Stimulated activated CD4-positive, alpha-beta T cell treated with anti-CD3 and anti-CD28 coated beads, Interleukin-1b, Interleukin-23, amount 100 ng/mL, for 1 hour (primary cell): ENCODE data around the gene TNFSF15.

ENCODE experiments used
- DNase-seq, 2 donors: peaks; one replicate each; pipeline ENCODE4 v3.0.0-alpha.2; 2020; ENCODE audit warnings: low read depth in 2 of 2

TNFSF15 gene

GRCh38 chr9:114825126-114825795, 19.4 kb upstream of the TNFSF15 start:
- no peak for DNase-seq

DNA sequence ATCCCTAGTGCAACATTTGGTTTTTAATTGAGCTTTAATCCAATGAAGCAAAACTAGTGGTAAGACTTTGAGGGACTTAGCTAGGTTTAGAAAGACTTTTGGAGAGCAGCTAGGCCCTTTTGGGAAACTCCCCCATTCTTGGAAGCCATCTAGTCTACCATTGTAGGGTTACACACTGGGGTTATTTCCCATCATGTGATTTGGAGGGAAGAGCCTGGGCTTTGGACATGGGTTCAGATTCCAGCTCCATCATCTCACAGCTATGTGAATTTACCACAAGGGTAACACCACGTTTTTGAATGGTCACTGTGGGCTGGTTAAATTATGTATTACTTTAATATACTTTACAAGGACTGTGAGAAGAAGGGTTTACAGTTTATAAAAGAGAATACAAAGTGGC, 18.3 kb upstream of the TNFSF15 start:
- DNase-seq = no peak

GRCh38 chr9:114823441-114823840, 17.6 kb upstream of the TNFSF15 start:
- no peak for DNase-seq

- DNase-seq = no peak
Observed at GRCh38 chr9:114822708-114823107, 16.9 kb upstream of the TNFSF15 start.

DNA sequence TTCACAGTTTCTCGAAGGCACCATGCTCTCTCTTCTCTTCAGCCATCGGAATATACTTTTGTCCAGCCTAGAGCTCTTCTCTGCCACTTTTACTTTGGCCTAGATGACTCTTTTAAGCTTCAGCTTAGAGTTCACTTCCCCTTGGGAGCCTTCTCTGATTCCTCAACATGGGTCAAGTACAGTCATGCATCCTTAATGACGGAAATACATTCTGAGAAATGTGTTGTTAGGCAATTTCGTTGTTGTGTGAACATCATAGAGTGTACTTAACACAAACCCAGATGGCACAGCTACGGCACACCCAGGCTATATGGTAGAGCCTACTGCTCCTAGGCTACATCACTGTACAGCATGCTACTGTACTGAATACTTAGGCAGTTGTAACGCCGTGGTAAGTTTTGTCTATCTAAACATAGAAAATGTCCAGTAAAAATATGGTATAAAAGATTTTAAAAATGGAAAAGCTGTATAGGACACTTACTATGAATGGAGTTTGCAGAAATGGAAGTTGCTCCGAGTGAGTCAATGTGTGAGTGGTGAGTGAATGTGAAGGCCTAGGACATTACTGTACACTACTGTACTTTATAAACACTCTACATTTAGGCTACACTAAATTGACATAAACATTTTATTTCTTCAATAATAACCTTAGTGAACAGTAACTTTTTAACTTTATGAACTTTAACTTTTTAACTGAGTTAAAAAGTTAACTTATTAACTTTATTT, 15.1 kb upstream of the TNFSF15 start:
- no peak for DNase-seq

DNA sequence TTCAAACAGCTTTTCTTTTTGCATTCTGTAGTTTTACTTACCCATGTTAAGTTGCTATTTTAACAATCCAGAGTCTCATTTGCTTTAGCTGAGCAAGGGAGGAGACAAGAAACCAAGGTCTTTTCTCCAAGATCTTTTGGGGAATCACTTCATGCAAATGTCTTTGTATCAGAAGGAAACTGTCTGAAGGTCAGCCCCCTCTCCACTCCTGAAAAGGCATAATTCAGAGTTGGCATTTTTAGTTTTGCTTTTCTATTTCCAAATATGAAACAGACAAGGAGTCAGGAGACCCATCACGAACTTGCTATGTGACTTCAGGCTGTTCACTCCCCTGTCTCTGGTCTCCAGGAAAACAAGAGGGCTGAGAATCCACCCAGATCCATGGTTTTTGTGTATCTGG, 12.3 kb upstream of the TNFSF15 start:
- no peak for DNase-seq

- no peak for DNase-seq
Observed at GRCh38 chr9:114813717-114814418, 8.0 kb upstream of the TNFSF15 start.

DNA sequence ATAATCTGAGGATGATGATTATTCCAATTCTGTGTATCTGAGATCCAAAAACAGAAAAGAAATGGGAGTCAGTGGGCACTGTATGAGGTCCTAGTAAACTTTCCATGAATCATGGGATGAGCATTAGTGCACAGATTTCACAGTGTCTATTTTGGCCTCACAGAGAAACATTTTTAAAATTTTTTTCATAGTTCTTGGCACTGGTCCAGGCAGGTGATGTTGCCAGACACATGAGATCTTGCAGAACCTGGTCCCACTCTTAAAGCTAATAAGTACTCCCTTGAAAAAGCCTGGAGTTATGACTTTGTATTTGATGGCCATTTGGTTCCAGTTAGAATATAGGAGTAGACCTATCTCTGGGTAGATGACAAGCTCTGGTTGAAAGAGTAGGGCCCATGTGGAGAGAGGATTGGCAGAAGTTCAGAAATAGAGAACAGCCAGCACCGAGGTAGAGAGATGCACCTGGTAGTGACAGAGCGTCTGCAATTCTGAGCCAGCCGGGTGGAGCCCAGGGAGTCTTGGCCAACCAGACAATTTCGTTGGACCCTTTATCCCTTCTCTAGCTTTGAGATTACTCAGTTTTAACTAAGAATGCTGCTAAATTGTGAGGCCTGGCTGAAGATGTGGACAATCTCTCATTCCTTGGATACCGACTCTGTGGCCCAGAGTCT, 6.3 kb upstream of the TNFSF15 start:
- no peak for DNase-seq

- DNase-seq = no peak
Observed at GRCh38 chr9:114811301-114811700, 5.5 kb upstream of the TNFSF15 start.

GRCh38 chr9:114810614-114811013, 4.8 kb upstream of the TNFSF15 start:
- no peak for DNase-seq

- no peak for DNase-seq
Observed at GRCh38 chr9:114806526-114806900, 674 bp upstream of the TNFSF15 start.

DNA sequence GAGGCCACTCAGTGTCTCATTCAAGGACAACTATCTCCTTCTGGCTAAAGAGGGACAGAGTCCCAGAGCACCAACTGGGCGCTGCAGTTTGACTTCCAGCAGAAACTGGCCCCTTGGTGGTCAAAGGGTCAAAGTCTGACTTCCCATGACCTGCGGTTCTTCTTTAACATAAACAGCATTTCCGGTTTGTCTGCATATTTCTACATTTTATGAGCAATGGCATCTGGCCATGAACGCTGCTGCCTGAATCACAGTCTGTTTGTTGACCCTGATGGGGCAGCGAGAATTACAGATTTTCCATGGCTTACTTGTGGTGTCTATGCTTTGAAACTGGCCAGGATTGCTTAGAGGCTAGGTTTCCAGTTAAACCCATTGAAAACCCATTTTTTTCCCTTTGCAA, 1.3 kb downstream of the TNFSF15 start:
- no peak for DNase-seq

GRCh38 chr9:114803479-114804265, 2.2 kb downstream of the TNFSF15 start:
- DNase-seq = no peak

DNA sequence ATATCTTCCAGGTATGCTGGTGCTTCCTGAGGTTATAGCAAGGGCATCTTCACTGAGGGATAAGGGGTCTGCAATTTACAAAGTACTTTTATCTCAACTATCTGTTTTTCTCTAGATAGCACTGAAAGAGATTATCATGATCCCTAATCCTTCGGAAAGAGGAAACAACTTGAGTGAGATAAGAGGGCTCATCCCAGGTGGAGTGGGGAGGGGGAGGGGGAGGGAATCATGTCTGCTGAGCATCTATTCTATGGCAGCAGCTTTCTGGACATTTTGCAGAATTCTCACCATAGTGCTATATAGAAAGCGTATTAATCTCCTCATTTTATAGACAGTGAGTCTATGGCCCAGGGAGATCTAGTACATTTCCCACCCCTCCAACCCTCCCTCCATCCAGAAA, 5.9 kb downstream of the TNFSF15 start:
- DNase-seq = no peak

DNA sequence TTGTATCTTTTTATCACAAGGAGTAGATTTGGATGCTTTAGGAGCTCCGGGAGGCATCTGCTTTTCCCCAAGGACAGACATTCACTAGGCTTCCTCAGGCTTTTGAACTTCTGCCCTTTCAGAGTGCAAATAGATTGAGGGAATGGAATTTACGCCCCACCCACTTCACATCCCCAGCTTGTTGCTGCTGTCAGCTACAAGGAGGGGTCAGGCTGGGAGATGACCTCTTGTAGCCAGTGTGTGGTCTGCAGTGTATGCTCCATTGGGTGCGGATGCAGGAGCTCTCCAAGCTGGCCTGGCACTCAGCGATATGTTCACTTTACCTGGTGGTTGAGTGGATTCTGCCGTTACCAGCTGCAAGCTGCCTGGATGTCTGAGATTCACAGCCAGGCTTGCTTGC, 6.4 kb downstream of the TNFSF15 start:
- no peak for DNase-seq

DNA sequence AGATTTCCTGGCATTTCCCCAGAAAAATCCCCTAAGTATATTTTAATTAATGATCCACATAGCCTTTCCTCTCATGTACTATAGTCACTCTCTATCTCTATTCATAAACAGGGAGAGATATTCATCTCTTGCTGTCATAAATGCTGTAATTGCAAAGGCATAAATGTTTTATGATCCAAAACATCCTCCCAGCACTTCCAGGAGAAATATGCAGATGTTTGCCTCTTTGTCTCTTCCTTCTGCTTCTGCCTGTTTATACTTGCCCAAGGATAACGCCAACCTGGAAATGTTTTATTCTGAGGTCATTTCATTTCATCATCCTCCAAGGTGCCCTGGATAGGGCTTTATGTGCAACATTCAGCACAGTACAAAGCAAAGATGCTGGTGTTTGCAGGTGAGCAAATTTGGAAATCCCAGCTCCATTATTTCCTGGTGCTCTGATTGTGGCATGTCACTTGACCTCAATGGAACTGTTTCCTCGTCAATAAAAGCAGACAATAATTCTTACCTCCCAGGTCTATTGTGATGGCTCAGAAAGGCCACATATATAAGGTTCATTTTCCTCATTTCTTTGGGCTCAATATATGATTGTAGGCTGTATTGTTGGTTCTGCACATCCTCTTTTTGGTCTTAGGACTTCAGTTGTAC, 6.9 kb downstream of the TNFSF15 start:
- no peak for DNase-seq

DNA sequence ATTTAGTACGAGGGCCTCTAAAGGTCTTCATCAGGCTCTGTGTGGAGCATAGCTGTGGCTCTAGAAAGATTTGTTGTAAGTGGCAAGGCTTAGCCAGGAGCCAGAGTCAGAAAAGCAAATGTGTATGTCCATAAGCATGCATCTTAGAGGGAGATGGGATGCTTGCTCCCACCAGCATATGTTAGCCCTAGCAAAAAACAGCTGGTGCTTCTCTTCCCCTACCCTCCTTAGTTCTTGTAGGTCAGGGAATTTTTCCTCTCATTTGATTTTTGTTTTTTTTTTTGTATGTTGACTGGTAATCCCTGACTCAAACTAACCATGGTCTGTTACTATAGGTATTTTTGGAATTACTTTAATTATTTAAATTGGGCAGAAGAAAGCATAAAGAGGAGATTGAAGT, 7.7 kb downstream of the TNFSF15 start:
- DNase-seq = no peak

DNA sequence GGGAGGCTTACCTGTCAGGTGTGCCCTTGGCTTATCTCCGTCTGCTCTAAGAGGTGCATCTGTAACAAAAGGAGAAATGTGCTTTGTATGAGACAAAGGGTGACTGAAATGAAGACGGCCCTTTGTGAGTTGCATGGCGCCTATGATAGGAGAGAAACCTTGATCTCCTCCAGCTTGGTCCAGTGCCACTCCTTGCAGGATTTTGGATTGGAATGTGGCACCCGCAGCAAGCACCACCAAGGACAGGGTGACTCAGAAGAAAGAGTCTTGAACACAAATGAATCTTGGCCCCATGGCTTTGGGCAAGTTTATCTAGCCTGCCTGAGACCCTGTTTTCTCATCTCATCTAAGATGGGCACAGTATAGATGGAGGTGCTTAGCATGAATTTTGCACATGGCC, 13.4 kb downstream of the TNFSF15 start:
- no peak for DNase-seq

- DNase-seq = no peak
Observed at GRCh38 chr9:114791736-114792135, 14.1 kb downstream of the TNFSF15 start.

DNA sequence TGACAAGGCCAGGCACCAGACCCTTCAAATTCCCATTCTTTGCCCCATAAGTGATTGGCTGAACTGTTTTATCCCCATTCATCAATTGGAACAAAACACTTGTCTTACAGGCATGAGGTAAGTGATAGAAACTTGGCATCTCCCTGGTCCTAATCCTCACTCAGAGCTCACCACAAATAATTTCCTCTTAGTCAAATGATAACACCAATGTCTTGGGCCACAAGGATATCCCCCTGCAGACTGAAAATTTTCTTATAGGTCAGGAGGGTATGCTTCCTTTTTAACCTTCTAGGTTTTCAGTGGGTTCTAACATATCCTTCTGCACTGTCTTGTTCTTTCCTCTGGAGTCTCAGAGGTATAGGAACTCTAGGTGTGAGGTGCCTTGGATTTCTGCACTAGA, 14.5 kb downstream of the TNFSF15 start:
- DNase-seq = no peak

DNA sequence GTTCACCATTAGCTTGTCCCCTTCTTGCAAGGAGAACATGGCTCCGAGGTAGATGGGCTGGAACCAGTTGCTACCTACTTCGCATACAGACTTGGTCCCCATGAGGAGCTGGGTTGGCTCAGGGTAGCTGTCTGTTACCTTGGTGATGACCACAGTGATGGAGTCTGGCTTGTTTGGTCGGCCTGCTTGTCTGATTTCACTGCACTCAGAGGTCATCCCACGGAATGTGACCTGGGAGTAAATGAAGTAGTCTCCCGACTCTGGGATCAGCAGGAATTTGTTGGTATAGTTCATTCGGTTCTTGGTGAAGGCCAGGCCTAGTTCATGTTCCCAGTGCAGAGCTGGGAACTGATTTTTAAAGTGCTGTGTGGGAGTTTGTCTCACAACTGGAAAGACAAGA, 15.3 kb downstream of the TNFSF15 start:
- DNase-seq = no peak
